ENCODE data around the gene TMEM144.

- TF ChIP-seq POLR2A (IDR thresholded peaks at IDR 0.05; ENCODE audit: low read length) (no peak), GATA1 (IDR thresholded peaks at IDR 0.05; ENCODE audit: low read depth, low read length) (no peak)
Observed at GRCh38 chr4:158274636-158275035, 64.3 kb downstream of the TMEM144 start.
